Mucosa of descending colon (tissue), 3 donors: ENCODE data around the gene HDAC9. TPM values are rescaled to one million over a fixed set of nuclear protein-coding genes. Genes with fewer than 3 reads are reported as not detected.

Experiments
- ATAC-seq: fragments of 200-7000 bp; cut with Tn5 transposase; one replicate; pipeline ENCODE4 v1.9.1; 2020; ENCODE audit warnings: mild to moderate bottlenecking, moderate library complexity
- DNase-seq, 3 donors: peaks; one replicate each; pipeline ENCODE4 v3.0.0-alpha.2; 2020
- H3K36me3 ChIP-seq: fragments of 200-600 bp; one replicate; pipeline ENCODE4 v1.8.0; 2021; ENCODE audit warnings: low read depth, mild to moderate bottlenecking
- H3K4me1 ChIP-seq: fragments of 200-600 bp; one replicate; pipeline ENCODE4 v1.8.0; 2021; ENCODE audit warnings: low read depth, mild to moderate bottlenecking
- H3K4me3 ChIP-seq: fragments of 200-600 bp; one replicate; pipeline ENCODE4 v1.8.0; 2021; ENCODE audit warnings: mild to moderate bottlenecking
- H3K9me3 ChIP-seq: fragments of 200-600 bp; one replicate; pipeline ENCODE4 v1.8.0; 2021; ENCODE audit warnings: mild to moderate bottlenecking
- intact Hi-C, 2 donors: fragments of 100-400 bp; cut with DNase I in 1 of 2; cut with micrococcal nuclease in 1 of 2; formaldehyde crosslinking; loops; one replicate each; pipeline versions ENCODE4 v1.11.0 to v1.11.1; 2022; cut with DNase I, micrococcal nuclease
- total RNA-seq, 3 donors: library from RNA; stranded (reverse); fragmentation: NEBNext Ultra II Directional in 2 of 3; extraction: Animal tissue kit (Norgen Biotek cat#: 25700) in 2 of 3; gene quantifications; one replicate each; pipeline versions ENCODE4 v1.2.1 to v1.2.4, GENCODE V29; 2021 to 2023
- TF ChIP-seq, protein P1 (sequence below): fragments of 200-600 bp; IDR thresholded peaks from one replicate; pipeline ENCODE4 v1.8.0; 2022; ENCODE audit warnings: antibody characterized with exemption, mild to moderate bottlenecking
- donor health status: DM: no; HTN: no; CAD: no; lungs with moderate emphysema.
- donor health status: DM: no; HTN: no; CAD: no.
- donor health status: DM: no; HTN: yes; CAD: no.

The HDAC9 gene
- total RNA-seq, 3 donors from 2014 or later: 16.0 to 20.4 (median 17.5) TPM

DNA sequence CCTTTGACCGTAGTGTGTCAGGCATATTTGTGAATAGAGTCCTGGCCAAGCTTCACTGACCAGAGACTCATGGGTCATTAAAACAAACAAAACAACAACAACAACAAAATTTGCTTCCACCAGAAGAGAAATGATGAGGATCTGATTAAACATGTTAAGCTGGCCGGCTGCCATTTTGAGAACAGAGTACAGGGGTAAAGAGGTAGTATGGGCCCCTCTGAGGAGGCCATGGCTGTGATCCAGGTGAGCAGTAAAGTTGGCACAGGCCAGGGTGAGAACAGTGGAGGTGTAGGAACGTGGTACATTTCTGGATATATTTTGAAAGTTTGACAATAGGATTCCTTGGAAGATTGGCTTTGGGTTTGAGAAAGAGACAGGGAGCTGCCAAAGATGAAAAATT lies 369.4 kb downstream of the HDAC9 start:
- intact Hi-C loops: no loop called here
- no peak for ATAC-seq
- no peak overlapping the region for H3K4me3 ChIP-seq

DNA sequence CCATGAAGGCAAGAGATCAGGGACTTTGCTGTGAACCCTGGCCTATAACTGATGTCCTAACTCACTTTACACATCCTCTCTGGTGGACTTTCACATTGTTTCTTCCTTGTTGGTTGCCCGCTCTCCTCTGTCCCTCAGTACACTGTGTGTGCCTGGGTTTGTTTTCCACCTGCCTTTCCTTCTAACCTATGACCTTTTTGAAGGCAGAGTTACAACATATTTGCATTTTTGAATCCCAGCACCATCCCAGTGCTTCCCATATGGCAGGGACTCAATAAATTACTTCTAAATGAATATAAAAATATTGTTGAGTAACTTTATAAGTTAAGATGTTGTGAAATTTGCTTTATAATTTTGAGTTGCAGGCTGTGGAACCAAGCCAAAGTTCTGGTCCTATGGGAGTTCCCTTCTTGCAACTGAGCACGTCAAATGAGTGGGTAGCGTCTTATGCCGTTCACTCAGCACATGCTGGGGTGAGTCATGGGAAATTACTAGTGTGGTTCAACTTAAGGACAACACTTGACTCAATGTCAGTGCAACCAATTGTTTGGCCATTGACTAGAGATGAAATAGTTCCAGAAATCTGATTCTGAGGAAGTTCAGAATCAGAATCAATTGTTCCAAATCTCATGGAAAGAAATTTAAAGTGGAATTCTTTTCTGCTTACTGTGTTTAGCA lies 370.9 kb downstream of the HDAC9 start:
- no peaks in the 10 kb centered on the region for H3K9me3 ChIP-seq
- intact Hi-C loops: no loop called here
- no peaks in the 10 kb centered on the region for H3K4me1 ChIP-seq
- TF ChIP-seq, protein P1, sequence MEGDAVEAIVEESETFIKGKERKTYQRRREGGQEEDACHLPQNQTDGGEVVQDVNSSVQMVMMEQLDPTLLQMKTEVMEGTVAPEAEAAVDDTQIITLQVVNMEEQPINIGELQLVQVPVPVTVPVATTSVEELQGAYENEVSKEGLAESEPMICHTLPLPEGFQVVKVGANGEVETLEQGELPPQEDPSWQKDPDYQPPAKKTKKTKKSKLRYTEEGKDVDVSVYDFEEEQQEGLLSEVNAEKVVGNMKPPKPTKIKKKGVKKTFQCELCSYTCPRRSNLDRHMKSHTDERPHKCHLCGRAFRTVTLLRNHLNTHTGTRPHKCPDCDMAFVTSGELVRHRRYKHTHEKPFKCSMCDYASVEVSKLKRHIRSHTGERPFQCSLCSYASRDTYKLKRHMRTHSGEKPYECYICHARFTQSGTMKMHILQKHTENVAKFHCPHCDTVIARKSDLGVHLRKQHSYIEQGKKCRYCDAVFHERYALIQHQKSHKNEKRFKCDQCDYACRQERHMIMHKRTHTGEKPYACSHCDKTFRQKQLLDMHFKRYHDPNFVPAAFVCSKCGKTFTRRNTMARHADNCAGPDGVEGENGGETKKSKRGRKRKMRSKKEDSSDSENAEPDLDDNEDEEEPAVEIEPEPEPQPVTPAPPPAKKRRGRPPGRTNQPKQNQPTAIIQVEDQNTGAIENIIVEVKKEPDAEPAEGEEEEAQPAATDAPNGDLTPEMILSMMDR: no peak
- DNase-seq: peak in 1 of 3 donors; percentile 32
- ATAC-seq: peak; percentile 51
- no peak overlapping the region for H3K4me3 ChIP-seq
- no peaks in the 10 kb centered on the region for H3K36me3 ChIP-seq

More for the DNA sequence above, 369.4 kb downstream of the HDAC9 start:
- Histone ChIP-seq H3K9me3 (no peaks in the 10 kb centered on the region), H3K36me3 (no peaks in the 10 kb centered on the region), H3K4me1 (no peaks in the 10 kb centered on the region)
- DNase-seq: no peak
- TF ChIP-seq, protein P1: no peak

DNA sequence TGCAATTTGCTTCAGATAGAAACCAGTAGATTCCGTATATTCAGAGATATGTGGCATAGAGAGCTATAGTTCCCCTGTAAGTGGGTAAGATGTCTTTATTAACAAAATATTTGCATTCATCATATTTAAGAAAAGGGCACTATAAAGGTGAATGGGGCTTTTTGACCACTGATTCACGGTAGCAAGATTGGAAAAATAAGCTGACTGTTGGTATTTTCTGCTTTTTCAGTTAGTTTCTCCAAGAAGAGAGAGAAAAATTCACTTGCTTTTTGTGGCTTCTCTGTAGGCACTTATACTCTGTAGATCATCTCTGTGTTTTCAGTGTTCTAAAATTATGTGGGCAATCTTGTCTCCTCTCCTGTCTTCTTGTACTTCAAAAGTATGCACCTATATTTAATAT lies 376.8 kb downstream of the HDAC9 start:
- ATAC-seq: no peak

DNA sequence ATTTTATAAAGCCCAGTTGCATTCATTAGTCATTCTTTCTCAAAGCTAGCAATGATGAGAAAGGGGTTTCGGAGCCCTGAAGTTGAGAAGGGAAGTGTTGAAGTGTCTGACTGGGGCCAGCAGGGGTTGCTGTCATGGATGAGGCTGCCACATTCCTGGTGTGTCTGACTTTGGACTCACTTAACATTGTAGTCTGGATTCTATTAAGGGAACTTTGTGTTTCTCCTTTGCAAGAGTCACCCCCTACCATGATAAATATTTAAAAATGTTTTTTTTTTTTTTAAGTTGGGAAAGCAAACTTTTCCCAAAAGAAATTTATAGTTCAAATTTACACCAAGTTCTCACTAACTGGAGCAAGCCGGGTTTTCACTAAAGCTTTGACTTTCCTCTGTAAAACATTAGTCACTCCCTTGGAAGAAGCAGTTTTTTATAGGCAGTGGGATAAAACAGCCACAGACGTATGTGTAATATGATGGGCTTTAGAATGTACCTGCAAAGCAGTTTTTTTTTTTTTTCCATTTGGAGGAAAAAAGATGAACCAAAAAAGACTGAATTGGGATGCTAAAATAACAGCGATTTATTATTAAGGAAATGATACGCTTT lies 378.3 kb downstream of the HDAC9 start:
- intact Hi-C loops: no loop called here
- no peak overlapping the region for H3K4me3 ChIP-seq
- no peaks in the 10 kb centered on the region for H3K36me3 ChIP-seq
- H3K9me3 ChIP-seq: no peaks in the 10 kb centered on the region
- TF ChIP-seq, protein P1: no peak
- no peaks in the 10 kb centered on the region for H3K4me1 ChIP-seq
- no peak for DNase-seq
- ATAC-seq: no peak

More for the DNA sequence above, 376.8 kb downstream of the HDAC9 start:
- TF ChIP-seq, protein P1: no peak
- Histone ChIP-seq H3K4me3 (no peak overlapping the region), H3K4me1 (no peaks in the 10 kb centered on the region), H3K9me3 (no peaks in the 10 kb centered on the region), H3K36me3 (no peaks in the 10 kb centered on the region)
- intact Hi-C loops: no loop called here
- DNase-seq: no peak

- peaks cover 3% of the 10 kb centered on the region for H3K9me3 ChIP-seq
- H3K36me3 ChIP-seq: no peaks in the 10 kb centered on the region
- H3K4me3 ChIP-seq: no peak overlapping the region
- ATAC-seq (no peak), DNase-seq (no peak)
- no peaks in the 10 kb centered on the region for H3K4me1 ChIP-seq
- intact Hi-C loops: no loop called here
- TF ChIP-seq, protein P1: no peak
Measured at GRCh38 chr7:18874880-18875279, 379.3 kb downstream of the HDAC9 start.
